Liver (tissue), 9 donors: ENCODE results near the gene PAX9. TPM values are rescaled to one million over a fixed set of nuclear protein-coding genes. Genes with fewer than 3 reads are reported as not detected.

Source experiments
- DNase-seq: peaks from one replicate; pipeline ENCODE4 v3.0.0-alpha.2; 2017; ENCODE audit warnings: low spot score
- H3K27ac ChIP-seq, 2 donors: one replicate each; pipeline ENCODE4 v1.7.0; 2013; ENCODE audit warnings: inconsistent platforms in 2 of 2, low read length in 2 of 2, control low read depth in 1 of 2, low read depth in 1 of 2, mild to moderate bottlenecking in 1 of 2
- H3K27me3 ChIP-seq, 4 donors: one replicate each; pipeline versions ENCODE4 v1.6.1 to v1.7.0; 2013; ENCODE audit warnings: low read length in 3 of 4, inconsistent platforms in 1 of 4, mild to moderate bottlenecking in 1 of 4, moderate library complexity in 1 of 4; ENCODE audit not compliant: control insufficient read depth in 4 of 4, insufficient read depth in 4 of 4
- H3K36me3 ChIP-seq, 4 donors: one replicate each; pipeline versions ENCODE4 v1.6.1 to v1.7.0; 2013; ENCODE audit warnings: low read length in 3 of 4, mild to moderate bottlenecking in 3 of 4, low read depth in 1 of 4, moderate library complexity in 1 of 4; ENCODE audit not compliant: control insufficient read depth in 4 of 4, insufficient read depth in 3 of 4
- H3K4me1 ChIP-seq, 4 donors: one replicate each; pipeline versions ENCODE4 v1.6.1 to v1.7.0; 2013; ENCODE audit warnings: low read length in 3 of 4, mild to moderate bottlenecking in 3 of 4, moderate library complexity in 1 of 4; ENCODE audit not compliant: control insufficient read depth in 4 of 4, insufficient read depth in 4 of 4
- H3K4me3 ChIP-seq, 3 donors: one replicate each; pipeline versions ENCODE4 v1.6.1 to v1.7.0; 2013; ENCODE audit warnings: low read length in 3 of 3, control low read depth in 1 of 3, low read depth in 1 of 3, mild to moderate bottlenecking in 1 of 3
- H3K9ac ChIP-seq, 2 donors: one replicate each; pipeline ENCODE4 v1.7.0; 2013; ENCODE audit warnings: low read length in 2 of 2, mild to moderate bottlenecking in 2 of 2, moderate library complexity in 2 of 2, control low read depth in 1 of 2, low read depth in 1 of 2
- H3K9me3 ChIP-seq, 4 donors: one replicate each; pipeline versions ENCODE4 v1.6.1 to v1.7.0; 2013; ENCODE audit warnings: low read length in 3 of 4; ENCODE audit not compliant: control insufficient read depth in 4 of 4
- FOXA1 ChIP-seq: IDR thresholded peaks from 2 replicates; pipeline ENCODE4 v1.6.1; 2016; ENCODE audit warnings: antibody characterized with exemption
- FOXA2 ChIP-seq: IDR thresholded peaks from 2 replicates; pipeline ENCODE4 v1.6.1; 2016; ENCODE audit warnings: antibody characterized with exemption
- HNF4A ChIP-seq, 2 donors: conservative IDR thresholded peaks; 2 replicates each; pipeline ENCODE4 v1.6.1; 2016; ENCODE audit warnings: antibody characterized with exemption in 2 of 2, mild to moderate bottlenecking in 2 of 2
- JUND ChIP-seq, 2 donors: IDR thresholded peaks; 2 replicates each; pipeline ENCODE4 v1.6.1; 2016; ENCODE audit warnings: antibody characterized with exemption in 2 of 2
- NR2F2 ChIP-seq: IDR thresholded peaks from 2 replicates; pipeline ENCODE4 v1.6.1; 2016; ENCODE audit warnings: antibody characterized with exemption
- RAD21 ChIP-seq, 2 donors: IDR thresholded peaks; 2 replicates each; pipeline ENCODE4 v1.6.1; 2016; ENCODE audit warnings: antibody characterized with exemption in 2 of 2, mild to moderate bottlenecking in 2 of 2
- RXRA ChIP-seq, 2 donors: IDR thresholded peaks; 2 replicates each; pipeline ENCODE4 v1.6.1; 2017 to 2018; ENCODE audit warnings: antibody characterized with exemption in 2 of 2, mild to moderate bottlenecking in 1 of 2
- SP1 ChIP-seq: IDR thresholded peaks from 2 replicates; pipeline ENCODE4 v1.6.1; 2018; ENCODE audit warnings: antibody characterized with exemption, mild to moderate bottlenecking
- YY1 ChIP-seq: IDR thresholded peaks from 2 replicates; pipeline ENCODE4 v1.6.1; 2016; ENCODE audit warnings: antibody characterized with exemption, mild to moderate bottlenecking
- WGBS: extraction: QIAGEN DNeasy Blood & Tissue Kit; methylation state at CpG from one replicate; pipeline ENCODE4 v1.1.7; 2013; 5-methylcytosine and 5-hydroxymethylcytosine counted together
- polyA plus RNA-seq, 2 donors: library from polyadenylated mRNA; stranded (reverse) in 1 of 2; unstranded in 1 of 2; fragments of 200-250 nt in 1 of 2; fragments of >200 nt in 1 of 2; fragmentation: Nextera tagmentation in 1 of 2; extraction: Ambion mirVana in 1 of 2; gene quantifications; one replicate each; pipeline versions ENCODE4 v1.2.1 to v1.2.3, GENCODE V29; 2013 to 2015
- total RNA-seq, 2 donors: library from RNA; depleted of rRNA; stranded (reverse); fragments of >200 nt; gene quantifications; one replicate each; pipeline ENCODE4 v1.2.3, GENCODE V29; 2014
- TF ChIP-seq, protein P1 (sequence below): IDR thresholded peaks from 2 replicates; pipeline ENCODE4 v1.6.1; 2016; ENCODE audit warnings: antibody characterized with exemption, mild to moderate bottlenecking
- TF ChIP-seq, protein P2 (sequence below): fragments of 150-350 bp; IDR thresholded peaks from 2 replicates; pipeline ENCODE4 v1.5.1; 2017; ENCODE audit warnings: improper control_type of control experiment, low read depth, low read length; ENCODE audit not compliant: missing input control
- TF ChIP-seq, protein P3 (sequence below): IDR thresholded peaks from 2 replicates; pipeline ENCODE4 v1.6.1; 2016; ENCODE audit warnings: antibody characterized with exemption
- TF ChIP-seq, protein P4 (sequence below): IDR thresholded peaks from 2 replicates; pipeline ENCODE4 v1.6.1; 2016; ENCODE audit warnings: antibody characterized with exemption
- donor health status: healthy.
- donor health status: healthy.
- donor health status: healthy.
- donor health status: healthy.
- donor health status: healthy.

PAX9 gene
- total and polyA plus RNA-seq, 4 donors, result 0.03 TPM; not detected in 3

DNA sequence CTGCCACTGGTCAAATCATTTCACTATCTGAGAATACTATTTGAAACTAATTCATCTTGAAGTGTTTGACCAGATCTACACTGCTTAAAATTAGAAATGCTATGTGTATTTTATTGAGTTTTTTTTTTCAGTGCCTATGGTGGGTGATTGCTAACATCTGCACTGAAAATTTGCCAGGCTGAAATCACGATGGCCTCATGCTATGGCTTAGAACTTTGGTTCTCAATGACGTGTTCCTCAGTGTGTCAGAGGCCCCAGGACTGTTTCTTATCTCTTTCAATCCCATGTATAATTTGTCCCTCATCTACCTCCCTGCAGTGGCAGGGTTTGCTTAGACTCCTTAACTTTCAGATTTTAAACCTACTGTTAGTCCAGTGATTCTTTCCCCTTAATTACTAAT lies 43.0 kb upstream of the PAX9 start (continued):
- TF ChIP-seq, protein P1, sequence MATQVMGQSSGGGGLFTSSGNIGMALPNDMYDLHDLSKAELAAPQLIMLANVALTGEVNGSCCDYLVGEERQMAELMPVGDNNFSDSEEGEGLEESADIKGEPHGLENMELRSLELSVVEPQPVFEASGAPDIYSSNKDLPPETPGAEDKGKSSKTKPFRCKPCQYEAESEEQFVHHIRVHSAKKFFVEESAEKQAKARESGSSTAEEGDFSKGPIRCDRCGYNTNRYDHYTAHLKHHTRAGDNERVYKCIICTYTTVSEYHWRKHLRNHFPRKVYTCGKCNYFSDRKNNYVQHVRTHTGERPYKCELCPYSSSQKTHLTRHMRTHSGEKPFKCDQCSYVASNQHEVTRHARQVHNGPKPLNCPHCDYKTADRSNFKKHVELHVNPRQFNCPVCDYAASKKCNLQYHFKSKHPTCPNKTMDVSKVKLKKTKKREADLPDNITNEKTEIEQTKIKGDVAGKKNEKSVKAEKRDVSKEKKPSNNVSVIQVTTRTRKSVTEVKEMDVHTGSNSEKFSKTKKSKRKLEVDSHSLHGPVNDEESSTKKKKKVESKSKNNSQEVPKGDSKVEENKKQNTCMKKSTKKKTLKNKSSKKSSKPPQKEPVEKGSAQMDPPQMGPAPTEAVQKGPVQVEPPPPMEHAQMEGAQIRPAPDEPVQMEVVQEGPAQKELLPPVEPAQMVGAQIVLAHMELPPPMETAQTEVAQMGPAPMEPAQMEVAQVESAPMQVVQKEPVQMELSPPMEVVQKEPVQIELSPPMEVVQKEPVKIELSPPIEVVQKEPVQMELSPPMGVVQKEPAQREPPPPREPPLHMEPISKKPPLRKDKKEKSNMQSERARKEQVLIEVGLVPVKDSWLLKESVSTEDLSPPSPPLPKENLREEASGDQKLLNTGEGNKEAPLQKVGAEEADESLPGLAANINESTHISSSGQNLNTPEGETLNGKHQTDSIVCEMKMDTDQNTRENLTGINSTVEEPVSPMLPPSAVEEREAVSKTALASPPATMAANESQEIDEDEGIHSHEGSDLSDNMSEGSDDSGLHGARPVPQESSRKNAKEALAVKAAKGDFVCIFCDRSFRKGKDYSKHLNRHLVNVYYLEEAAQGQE, result no peak
- TF ChIP-seq FOXA2, result no peak
- no peak for TF ChIP-seq RAD21 (IDR thresholded peaks at IDR 0.05)
- no peak for TF ChIP-seq YY1
- TF ChIP-seq FOXA1, result no peak
- TF ChIP-seq SP1, result no peak
- TF ChIP-seq NR2F2, result no peak

DNA sequence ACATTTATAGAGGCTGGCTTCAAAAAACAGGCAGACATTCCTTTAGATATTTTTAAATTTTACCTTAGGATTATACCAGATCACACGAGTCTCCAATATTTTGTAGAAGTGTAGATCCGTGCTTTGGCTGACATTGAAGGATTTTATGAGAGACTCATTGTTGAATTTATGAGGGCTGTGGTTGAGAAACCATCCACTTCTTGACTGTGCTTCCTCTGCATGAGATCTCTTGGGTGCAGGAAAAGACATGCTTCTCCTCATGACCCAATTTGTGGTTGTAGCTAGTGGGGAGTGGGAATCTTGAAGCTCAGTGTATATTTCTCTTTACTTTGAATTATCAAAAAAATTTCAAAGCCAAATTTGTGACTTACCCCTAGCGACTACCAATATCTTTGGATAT lies 42.5 kb upstream of the PAX9 start:
- no peak overlapping the region for H3K4me3 ChIP-seq
- H3K9ac ChIP-seq, result no peak overlapping the region
- H3K9me3 ChIP-seq, result peaks cover 0 to 2% (median 0%) of the 10 kb centered on the region in 4 donors
- no peaks in the 10 kb centered on the region for H3K36me3 ChIP-seq
- no peaks in the 10 kb centered on the region for H3K4me1 ChIP-seq
- WGBS, result 81% methylated on average over 3 of the region's 3 CpGs
- peaks cover 0 to 3% (median 0%) of the 10 kb centered on the region in 4 donors for H3K27me3 ChIP-seq
- H3K27ac ChIP-seq, result no peak overlapping the region
- TF ChIP-seq FOXA1 (no peak), RXRA (IDR thresholded peaks at IDR 0.05) (no peak), RAD21 (IDR thresholded peaks at IDR 0.05) (no peak), HNF4A (conservative IDR thresholded peaks at IDR 0.05) (no peak), JUND (IDR thresholded peaks at IDR 0.05) (no peak), SP1 (no peak)
- TF ChIP-seq, protein P2, sequence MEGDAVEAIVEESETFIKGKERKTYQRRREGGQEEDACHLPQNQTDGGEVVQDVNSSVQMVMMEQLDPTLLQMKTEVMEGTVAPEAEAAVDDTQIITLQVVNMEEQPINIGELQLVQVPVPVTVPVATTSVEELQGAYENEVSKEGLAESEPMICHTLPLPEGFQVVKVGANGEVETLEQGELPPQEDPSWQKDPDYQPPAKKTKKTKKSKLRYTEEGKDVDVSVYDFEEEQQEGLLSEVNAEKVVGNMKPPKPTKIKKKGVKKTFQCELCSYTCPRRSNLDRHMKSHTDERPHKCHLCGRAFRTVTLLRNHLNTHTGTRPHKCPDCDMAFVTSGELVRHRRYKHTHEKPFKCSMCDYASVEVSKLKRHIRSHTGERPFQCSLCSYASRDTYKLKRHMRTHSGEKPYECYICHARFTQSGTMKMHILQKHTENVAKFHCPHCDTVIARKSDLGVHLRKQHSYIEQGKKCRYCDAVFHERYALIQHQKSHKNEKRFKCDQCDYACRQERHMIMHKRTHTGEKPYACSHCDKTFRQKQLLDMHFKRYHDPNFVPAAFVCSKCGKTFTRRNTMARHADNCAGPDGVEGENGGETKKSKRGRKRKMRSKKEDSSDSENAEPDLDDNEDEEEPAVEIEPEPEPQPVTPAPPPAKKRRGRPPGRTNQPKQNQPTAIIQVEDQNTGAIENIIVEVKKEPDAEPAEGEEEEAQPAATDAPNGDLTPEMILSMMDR, result no peak
- TF ChIP-seq, protein P3, sequence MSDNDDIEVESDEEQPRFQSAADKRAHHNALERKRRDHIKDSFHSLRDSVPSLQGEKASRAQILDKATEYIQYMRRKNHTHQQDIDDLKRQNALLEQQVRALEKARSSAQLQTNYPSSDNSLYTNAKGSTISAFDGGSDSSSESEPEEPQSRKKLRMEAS, result no peak
- TF ChIP-seq, protein P1, result no peak
- TF ChIP-seq, protein P4, sequence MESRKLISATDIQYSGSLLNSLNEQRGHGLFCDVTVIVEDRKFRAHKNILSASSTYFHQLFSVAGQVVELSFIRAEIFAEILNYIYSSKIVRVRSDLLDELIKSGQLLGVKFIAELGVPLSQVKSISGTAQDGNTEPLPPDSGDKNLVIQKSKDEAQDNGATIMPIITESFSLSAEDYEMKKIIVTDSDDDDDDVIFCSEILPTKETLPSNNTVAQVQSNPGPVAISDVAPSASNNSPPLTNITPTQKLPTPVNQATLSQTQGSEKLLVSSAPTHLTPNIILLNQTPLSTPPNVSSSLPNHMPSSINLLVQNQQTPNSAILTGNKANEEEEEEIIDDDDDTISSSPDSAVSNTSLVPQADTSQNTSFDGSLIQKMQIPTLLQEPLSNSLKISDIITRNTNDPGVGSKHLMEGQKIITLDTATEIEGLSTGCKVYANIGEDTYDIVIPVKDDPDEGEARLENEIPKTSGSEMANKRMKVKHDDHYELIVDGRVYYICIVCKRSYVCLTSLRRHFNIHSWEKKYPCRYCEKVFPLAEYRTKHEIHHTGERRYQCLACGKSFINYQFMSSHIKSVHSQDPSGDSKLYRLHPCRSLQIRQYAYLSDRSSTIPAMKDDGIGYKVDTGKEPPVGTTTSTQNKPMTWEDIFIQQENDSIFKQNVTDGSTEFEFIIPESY, result no peak
- DNase-seq, result no peak
